ENCODE data around the gene ADAMTS16.

ADAMTS16 gene

GRCh38 chr5:5348576-5348975 lies 208.4 kb downstream of the ADAMTS16 start:
- no peak for DNase-seq

DNA sequence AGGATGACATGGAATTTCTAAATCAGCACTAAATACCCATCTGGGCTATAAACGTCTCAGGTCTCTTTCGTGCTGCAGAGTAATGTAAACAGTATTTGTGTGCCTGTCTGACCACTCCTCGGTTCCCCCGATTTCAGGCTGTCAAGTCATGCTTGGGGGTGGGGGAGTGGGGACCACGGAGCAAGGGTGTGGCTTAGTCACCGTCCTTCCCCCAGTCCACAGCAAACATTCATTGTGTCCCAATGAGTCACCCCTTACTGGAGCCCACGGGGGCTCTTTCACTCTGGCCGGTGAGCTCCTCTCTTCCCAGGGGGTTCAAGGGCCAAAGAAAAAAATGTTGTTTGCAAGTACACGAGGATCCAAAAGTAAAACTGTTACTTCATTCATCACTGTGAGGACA lies 210.0 kb downstream of the ADAMTS16 start:
- no peak for DNase-seq

DNA sequence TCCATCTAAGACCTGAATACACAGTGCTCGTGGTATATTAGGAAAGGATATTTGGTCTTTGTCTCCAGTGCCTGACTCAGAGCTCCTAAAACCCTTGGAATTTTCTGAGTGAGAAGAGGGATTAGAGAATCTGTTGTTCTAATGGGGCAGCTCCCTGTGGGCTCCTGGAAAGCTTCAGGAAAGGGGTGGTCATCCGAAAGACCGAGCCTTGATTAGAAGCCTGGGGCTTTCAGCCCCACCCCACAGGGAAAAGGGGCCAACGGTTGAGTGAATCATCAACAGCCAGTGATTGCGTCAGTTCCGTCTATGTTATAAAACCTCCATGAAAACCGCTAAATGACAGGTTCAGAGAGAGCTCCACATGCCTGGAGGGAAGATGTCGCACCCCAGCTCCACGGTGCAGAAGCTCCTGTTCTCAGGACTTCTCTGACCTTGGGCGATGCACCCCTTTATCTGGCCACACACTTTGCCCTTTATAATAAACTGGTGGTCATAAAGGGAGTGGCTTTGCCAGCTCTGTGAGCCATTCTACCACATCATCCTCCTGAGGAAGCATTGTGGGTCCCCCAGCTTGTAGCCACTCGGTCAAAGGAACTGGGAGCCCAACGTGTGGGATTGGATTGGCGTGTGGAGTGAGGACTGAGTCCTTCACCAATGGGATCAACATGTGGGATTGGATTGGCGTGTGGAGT lies 211.3 kb downstream of the ADAMTS16 start:
- no peak for DNase-seq

- no peak for DNase-seq
These were observed 212.5 kb downstream of the ADAMTS16 start for GRCh38 chr5:5352675-5353074.

DNA sequence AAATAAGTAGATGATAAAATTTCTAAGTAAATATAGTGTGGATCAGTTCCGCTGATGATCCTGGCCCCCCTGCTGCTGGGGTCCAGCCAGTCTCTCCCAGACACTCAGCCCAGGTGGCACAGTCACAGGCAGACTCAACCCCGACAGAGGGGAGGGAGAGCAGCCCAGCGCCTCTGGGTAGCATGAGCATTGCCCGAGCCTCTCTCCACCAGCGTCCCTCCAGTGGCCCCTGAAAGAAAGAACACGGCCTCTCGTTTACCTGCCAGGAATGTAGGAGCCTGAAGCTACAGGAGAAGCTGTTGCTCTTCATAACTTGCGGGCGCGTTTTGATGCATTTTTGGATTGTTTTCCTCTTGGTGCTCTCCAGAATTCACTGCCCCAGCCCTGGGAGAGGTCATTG lies 213.6 kb downstream of the ADAMTS16 start:
- DNase-seq, result no peak

DNA sequence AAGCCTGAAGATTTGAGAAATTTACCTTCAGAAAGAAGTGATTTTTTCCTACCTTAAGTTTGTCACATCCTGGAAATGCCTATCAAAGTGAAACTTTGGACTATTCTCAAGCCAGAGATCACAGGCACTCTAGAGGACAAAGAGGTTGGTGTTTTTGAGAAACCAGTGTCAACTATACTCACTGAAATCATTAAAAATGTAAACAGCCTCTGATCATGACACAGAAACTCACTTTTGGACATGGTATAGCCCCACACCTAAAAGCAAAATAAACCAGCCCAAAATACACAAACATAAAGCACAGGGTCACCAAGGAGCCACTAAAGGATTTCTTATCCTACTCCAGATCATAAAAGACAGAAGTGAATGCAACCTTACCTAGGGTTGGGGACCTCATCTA lies 216.6 kb downstream of the ADAMTS16 start:
- no peak for DNase-seq

GRCh38 chr5:5359618-5360017 lies 219.5 kb downstream of the ADAMTS16 start:
- DNase-seq, result no peak

- DNase-seq, result no peak
These were observed 220.3 kb downstream of the ADAMTS16 start for GRCh38 chr5:5360363-5360940.

GRCh38 chr5:5360941-5361520 lies 220.9 kb downstream of the ADAMTS16 start:
- DNase-seq, result no peak

GRCh38 chr5:5363045-5363444 lies 222.9 kb downstream of the ADAMTS16 start:
- no peak for DNase-seq

DNA sequence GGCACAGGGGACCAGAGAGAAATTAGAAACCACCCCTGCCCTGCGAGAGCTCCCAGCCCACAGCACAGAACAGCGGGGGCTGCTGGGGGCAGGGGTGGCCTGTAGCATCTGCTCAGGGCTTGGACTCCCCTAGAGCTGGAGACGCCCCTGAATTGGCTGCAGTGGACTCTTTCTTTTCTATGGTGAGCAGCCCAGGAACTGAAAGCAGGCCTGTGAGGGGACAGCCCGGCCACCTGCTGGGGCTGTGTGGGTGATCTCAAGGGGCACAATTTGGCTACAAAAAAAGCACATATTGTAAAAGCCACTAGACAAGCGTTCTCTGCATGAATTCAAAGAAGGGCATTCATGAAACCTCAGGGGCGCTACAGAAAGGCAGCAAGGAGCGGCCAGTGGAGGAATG lies 224.8 kb downstream of the ADAMTS16 start:
- DNase-seq, result no peak

- DNase-seq, result no peak
These were observed 227.6 kb downstream of the ADAMTS16 start for GRCh38 chr5:5367739-5368138.

DNA sequence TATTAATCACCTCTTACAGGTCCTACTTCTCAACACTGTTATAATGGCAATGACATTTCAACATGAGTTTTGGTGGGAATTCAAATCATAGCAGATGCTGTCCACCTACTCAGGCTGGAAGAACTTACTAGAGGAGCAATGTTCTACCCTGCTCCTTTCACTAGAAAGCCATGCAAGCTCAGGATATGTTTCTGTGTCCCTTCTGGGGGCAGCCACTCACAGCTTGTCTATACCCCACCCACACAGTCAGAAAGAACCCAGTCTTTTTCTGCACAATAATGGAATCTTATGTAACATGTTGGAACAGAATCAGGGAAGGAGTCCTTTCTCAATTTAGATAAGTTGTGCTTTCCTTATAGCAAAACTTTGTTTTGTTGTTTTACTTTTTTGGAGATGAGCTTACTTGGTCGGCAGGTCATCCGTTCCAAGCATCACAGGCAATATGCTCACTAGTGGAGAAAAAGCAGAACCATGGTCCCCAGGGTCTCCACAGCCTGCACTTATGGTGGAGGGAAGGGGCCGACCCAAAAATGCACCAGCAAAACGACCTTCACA lies 229.0 kb downstream of the ADAMTS16 start:
- no peak for DNase-seq

Measured in right hindlimb (tissue), 1 donor.